Heart left ventricle (tissue), 13 donors: ENCODE data around the gene SLC37A4.

Source experiments
- CTCF ChIP-seq, 12 donors: fragments of 200-600 bp; sonication (generic) in 4 of 12; IDR thresholded peaks; one replicate each; pipeline versions ENCODE4 v1.5.0 to v1.8.0; 2018 to 2022; ENCODE audit warnings: antibody characterized with exemption in 12 of 12, mild to moderate bottlenecking in 5 of 12
- POLR2A ChIP-seq, 2 donors: fragments of 450-650 bp; IDR thresholded peaks; one replicate each; pipeline ENCODE4 v1.6.1; 2017; ENCODE audit warnings: antibody characterized with exemption in 2 of 2, mild to moderate bottlenecking in 2 of 2, moderate library complexity in 2 of 2
- donor health status: ischemic (EF 13 %, LVEDD 7.1; RV severe dilation, severe dysfunction).
- donor health status: DM: no; HTN: yes; CAD: no.
- donor health status: DM: no; HTN: no; CAD: no.
- donor health status: ischemic (EF 25% LVEDD 6.9; RV normal size, moderate dysfunction).
- donor health status: ischemic (EF 25% LVEDD 5.7; RV mildly dilated, moderate dysfunction).
- donor health status: ischemic (EF 35%, LVEDD 5.7; RV mildly dilated, moderate dysfunction).
- donor health status: nonischemic (EF 11% LVEDD 7.7; RV severe dilation, severe dysfunction).
- donor health status: DM: yes; HTN: yes; CAD: no.
- donor health status: PGD.
- donor health status: ischemic (EF 29% LVEDD 5.4; RV normal size, mild dysfunction).
- donor health status: nonischemic (EF 23%, LVEDD 6.1; RV moderate dilation, normal function).

- no peak for TF ChIP-seq CTCF (IDR thresholded peaks at IDR 0.05)
- no peak for TF ChIP-seq POLR2A (IDR thresholded peaks at IDR 0.05)
Observed at GRCh38 chr11:119030029-119030328, 698 bp downstream of the SLC37A4 start.
